ENCODE data around the gene MYO6. TPM values are rescaled to one million over a fixed set of nuclear protein-coding genes. Genes with fewer than 3 reads are reported as not detected.

MYO6 gene
- total RNA-seq, 1 experiment from 2014 or later = 46.9 TPM

- no peaks in the 10 kb centered on the region for H3K9me3 ChIP-seq (ENCODE audit: control insufficient read depth, low read depth, low read length)
- H3K9me3 Mint-ChIP-seq = no peaks in the 10 kb centered on the region
- H3K27me3 ChIP-seq (ENCODE audit: insufficient read depth, low read length) = no peaks in the 10 kb centered on the region
- no peak overlapping the region for H2AK5ac ChIP-seq (ENCODE audit: insufficient read length, low read length)
- H3K18ac ChIP-seq (ENCODE audit: insufficient read length, low read depth, low read length) = no peak overlapping the region
- H3K79me1 ChIP-seq (ENCODE audit: insufficient read depth, low read depth, low read length, poor library complexity, severe bottlenecking) = no peaks in the 10 kb centered on the region
- no peak for DNase-seq
- no peak overlapping the region for H3K27ac Mint-ChIP-seq
- no peak overlapping the region for H2BK15ac ChIP-seq (ENCODE audit: low read depth, low read length)
- H3K56ac ChIP-seq (ENCODE audit: insufficient read length, low read depth, low read length) = no peak overlapping the region
- H3T11ph ChIP-seq (ENCODE audit: low read length) = no peak overlapping the region
- no peak overlapping the region for H2BK12ac ChIP-seq (ENCODE audit: insufficient read length, low read depth, low read length)
- H3K14ac ChIP-seq (ENCODE audit: insufficient read depth, low read length) = no peak overlapping the region
- H3K4me2 ChIP-seq (ENCODE audit: insufficient read depth, insufficient read length, low read length) = no peak overlapping the region
- no peaks in the 10 kb centered on the region for H3K79me2 ChIP-seq (ENCODE audit: insufficient read depth, low read length)
- no peak overlapping the region for H3K27ac ChIP-seq (ENCODE audit: insufficient read length, low read depth, low read length)
- H3K23me2 ChIP-seq (ENCODE audit: insufficient read length, low read depth, low read length, poor library complexity, severe bottlenecking) = no peaks in the 10 kb centered on the region
- no peak overlapping the region for H4K5ac ChIP-seq (ENCODE audit: insufficient read length, low read depth, low read length)
- H4K20me1 ChIP-seq (ENCODE audit: control insufficient read depth, insufficient read depth, insufficient read length) = no peaks in the 10 kb centered on the region
- no CpG with 5 or more reads among the region's 1 CpG for WGBS (ENCODE audit: extremely low coverage, insufficient read length, low lambda C conversion rate)
- H3K27me3 Mint-ChIP-seq (ENCODE audit: low read depth) = no peaks in the 10 kb centered on the region
- no peak overlapping the region for H4K91ac ChIP-seq (ENCODE audit: insufficient read length, low read depth, low read length)
- H3K4me3 Mint-ChIP-seq = no peak overlapping the region
- H2BK120ac ChIP-seq (ENCODE audit: low read depth, low read length, poor library complexity, severe bottlenecking) = no peak overlapping the region
- H4K8ac ChIP-seq (replicated peaks; ENCODE audit: insufficient read length, low read depth, low read length) = no peak overlapping the region
- peaks cover 0 to 19% (median 13%) of the 10 kb centered on the region in 3 experiments; a peak in 4 of 7 replicates for H3K36me3 Mint-ChIP-seq (ENCODE audit: insufficient read depth in 1 of 3, low read depth in 3 of 3)
- H3K23ac ChIP-seq (ENCODE audit: insufficient read length, low read depth, low read length) = no peak overlapping the region
- no peaks in the 10 kb centered on the region; the same call in 1 of the 2 replicates for H3K4me1 ChIP-seq (ENCODE audit: insufficient read depth, low read length)
- no peak overlapping the region for H2BK5ac ChIP-seq (ENCODE audit: insufficient read length, low read length)
- H3K9ac ChIP-seq (ENCODE audit: extremely low read depth, insufficient read length, low read length) = no peak overlapping the region
- peaks cover 10 to 11% of the 10 kb centered on the region in 2 experiments for H3K4me1 Mint-ChIP-seq
- no peak overlapping the region for H2BK20ac ChIP-seq (ENCODE audit: low read depth, low read length, poor library complexity, severe bottlenecking)
- no peak overlapping the region for H2AFZ ChIP-seq (ENCODE audit: low read length)
- TF ChIP-seq CTCF (conservative IDR thresholded peaks at IDR 0.05) = no peak
- H3K4ac ChIP-seq (ENCODE audit: low read depth, low read length) = no peak overlapping the region
Observed at GRCh38 chr6:75818098-75818855, 69.2 kb downstream of the MYO6 start.

All from H9 (cell line).